Vagina (tissue), 2 donors: ENCODE data around the gene TSC2.

Experiments used
- CTCF ChIP-seq, 3 experiments: fragments of 450-650 bp in 2 of 3; fragments of 200-600 bp in 1 of 3; sonication (generic) in 1 of 3; IDR thresholded peaks; one replicate each; pipeline ENCODE4 v1.5.1; 2017 to 2019; ENCODE audit warnings: antibody characterized with exemption in 3 of 3, mild to moderate bottlenecking in 2 of 3, moderate library complexity in 2 of 3
- POLR2AphosphoS5 ChIP-seq, 2 donors: sonication (generic); formaldehyde crosslinking; IDR thresholded peaks; one replicate each; pipeline ENCODE4 v1.9.0; 2017; ENCODE audit warnings: antibody characterized with exemption in 2 of 2, mild to moderate bottlenecking in 2 of 2, low read depth in 1 of 2; ENCODE audit not compliant: insufficient read depth in 1 of 2

- TF ChIP-seq CTCF (IDR thresholded peaks at IDR 0.05), result no peak
- no peak for TF ChIP-seq POLR2AphosphoS5 (IDR thresholded peaks at IDR 0.05; ENCODE audit: insufficient read depth in 1 of 2, low read depth in 1 of 2)
Measured at GRCh38 chr16:2088759-2089358, 41.1 kb downstream of the TSC2 start.
